Measurements from ENCODE around the gene PRKD2.

DNA sequence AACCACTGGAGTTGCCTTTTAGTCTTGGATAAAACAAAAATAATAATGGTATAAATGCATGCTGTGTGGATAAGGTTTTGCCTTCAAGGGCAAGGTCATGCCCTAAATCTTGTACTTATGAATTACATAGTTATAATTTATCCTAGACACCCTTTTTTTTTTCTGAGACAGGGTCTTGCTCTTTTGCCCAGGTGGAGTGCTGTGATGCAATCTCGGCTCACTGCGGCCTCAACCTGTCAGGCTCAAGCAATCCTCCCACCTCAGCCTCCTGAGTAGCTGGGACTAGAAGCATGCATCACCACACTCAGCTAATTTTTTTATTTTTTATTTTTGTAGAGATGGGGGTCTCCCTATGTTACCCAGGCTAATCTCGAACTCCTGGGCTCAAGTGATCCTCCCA, 48.3 kb downstream of the PRKD2 start:
- TF ChIP-seq, protein P1, sequence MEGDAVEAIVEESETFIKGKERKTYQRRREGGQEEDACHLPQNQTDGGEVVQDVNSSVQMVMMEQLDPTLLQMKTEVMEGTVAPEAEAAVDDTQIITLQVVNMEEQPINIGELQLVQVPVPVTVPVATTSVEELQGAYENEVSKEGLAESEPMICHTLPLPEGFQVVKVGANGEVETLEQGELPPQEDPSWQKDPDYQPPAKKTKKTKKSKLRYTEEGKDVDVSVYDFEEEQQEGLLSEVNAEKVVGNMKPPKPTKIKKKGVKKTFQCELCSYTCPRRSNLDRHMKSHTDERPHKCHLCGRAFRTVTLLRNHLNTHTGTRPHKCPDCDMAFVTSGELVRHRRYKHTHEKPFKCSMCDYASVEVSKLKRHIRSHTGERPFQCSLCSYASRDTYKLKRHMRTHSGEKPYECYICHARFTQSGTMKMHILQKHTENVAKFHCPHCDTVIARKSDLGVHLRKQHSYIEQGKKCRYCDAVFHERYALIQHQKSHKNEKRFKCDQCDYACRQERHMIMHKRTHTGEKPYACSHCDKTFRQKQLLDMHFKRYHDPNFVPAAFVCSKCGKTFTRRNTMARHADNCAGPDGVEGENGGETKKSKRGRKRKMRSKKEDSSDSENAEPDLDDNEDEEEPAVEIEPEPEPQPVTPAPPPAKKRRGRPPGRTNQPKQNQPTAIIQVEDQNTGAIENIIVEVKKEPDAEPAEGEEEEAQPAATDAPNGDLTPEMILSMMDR (IDR thresholded peaks at IDR 0.05; ENCODE audit: poor library complexity), result no peak
- no peak for TF ChIP-seq EZH2 (IDR thresholded peaks at IDR 0.05; ENCODE audit: borderline replicate concordance)
